Activated CD4-positive, alpha-beta T cell treated with anti-CD3 and anti-CD28 coated beads for 36 hours (primary cell): ENCODE results near the gene ITGB2. TPM values are rescaled to one million over a fixed set of nuclear protein-coding genes. Genes with fewer than 3 reads are reported as not detected.

Source experiments
- ATAC-seq: fragments of 200-7000 bp; cut with Tn5 transposase; one replicate; pipeline ENCODE4 v1.10.0; 2021; ENCODE audit warnings: mild to moderate bottlenecking, moderate library complexity
- CTCF ChIA-PET: fragments of 350-600 bp; sonication (Branson Sonifier 250); formaldehyde crosslinking; loops from one replicate; lab custom pipeline; 2021; ENCODE audit warnings: antibody characterized with exemption; lab: Charles Lee
- POLR2A ChIA-PET: fragments of 350-600 bp; sonication (Branson Sonifier 250); formaldehyde crosslinking; loops from one replicate; lab custom pipeline; 2021; ENCODE audit warnings: antibody characterized with exemption, inconsistent platforms; lab: Charles Lee
- DNase-seq: peaks from one replicate; pipeline ENCODE4 v3.0.0-alpha.2; 2020
- H3K27ac Mint-ChIP-seq: one replicate; pipeline ENCODE4 v1.8.0; 2021; ENCODE audit warnings: mixed read lengths
- H3K27me3 Mint-ChIP-seq: one replicate; pipeline ENCODE4 v1.8.0; 2021; ENCODE audit warnings: mixed read lengths
- H3K36me3 Mint-ChIP-seq: one replicate; pipeline ENCODE4 v1.8.0; 2021; ENCODE audit warnings: low read depth, mixed read lengths
- H3K4me1 Mint-ChIP-seq: one replicate; pipeline ENCODE4 v1.8.0; 2021; ENCODE audit warnings: mixed read lengths
- H3K4me3 Mint-ChIP-seq: one replicate; pipeline ENCODE4 v1.8.0; 2021; ENCODE audit warnings: mild to moderate bottlenecking, moderate library complexity, mixed read lengths
- H3K9me3 Mint-ChIP-seq: one replicate; pipeline ENCODE4 v1.8.0; 2021; ENCODE audit warnings: low read depth, mixed read lengths
- intact Hi-C, 2 experiments: fragments of 100-400 bp; cut with DNase I in 1 of 2; cut with micrococcal nuclease in 1 of 2; formaldehyde crosslinking; loops; one replicate each; pipeline versions ENCODE4 v1.14.2 to v1.15.1; 2022 to 2024; cut with DNase I, micrococcal nuclease
- total RNA-seq, 2 experiments: library from RNA; stranded (reverse); gene quantifications; one replicate each; pipeline ENCODE4 v1.2.3, GENCODE V29; 2021

The ITGB2 gene
- total RNA-seq, 2 experiments from 2014 or later: 217 to 250 TPM

DNA sequence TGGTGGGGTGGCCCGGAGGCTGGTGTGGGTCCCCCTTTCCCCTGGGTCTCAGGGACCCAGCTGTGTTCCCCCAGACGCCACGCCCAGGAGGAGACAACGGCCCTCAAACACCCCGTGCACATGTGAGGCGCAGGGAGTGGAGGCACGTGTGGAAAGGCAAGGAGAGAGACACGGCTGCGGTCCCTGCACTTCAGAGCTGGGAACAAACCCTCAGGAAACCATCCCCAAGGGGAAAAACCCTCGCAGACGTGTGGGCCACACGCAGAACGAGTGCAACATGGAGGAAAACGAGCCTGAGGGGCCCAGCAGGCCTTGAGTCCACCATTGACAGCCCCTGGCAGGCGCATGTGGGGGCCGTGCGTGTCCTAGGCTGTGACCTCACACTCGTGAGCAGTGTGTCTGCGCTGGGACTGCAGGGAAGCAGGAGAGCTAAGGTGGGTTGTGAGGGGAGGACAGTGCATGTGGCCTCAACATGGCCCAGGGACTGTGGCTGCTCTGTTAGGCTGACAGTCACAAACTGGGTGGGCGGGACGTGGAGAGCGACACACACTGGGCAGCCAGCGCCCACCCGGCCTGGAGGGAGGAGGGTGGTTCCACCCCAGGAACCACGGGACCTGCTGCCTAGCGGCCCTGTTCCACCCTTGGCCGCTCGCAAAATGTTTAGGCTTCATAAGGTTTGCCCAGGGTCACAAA lies 20.0 kb downstream of the ITGB2 start:
- Mint-ChIP-seq H3K4me1 (peaks cover 4% of the 10 kb centered on the region), H3K27ac (no peak overlapping the region), H3K4me3 (no peak overlapping the region), H3K27me3 (no peaks in the 10 kb centered on the region), H3K36me3 (peaks cover 56% of the 10 kb centered on the region), H3K9me3 (no peaks in the 10 kb centered on the region)
- POLR2A ChIA-PET: no interaction called here
- intact Hi-C loops: no loop called here
- CTCF ChIA-PET: no interaction called here
- DNase-seq: no peak
- ATAC-seq: no peak

- H3K9me3 Mint-ChIP-seq: no peaks in the 10 kb centered on the region
- ATAC-seq (no peak), DNase-seq (no peak)
- H3K4me3 Mint-ChIP-seq: no peak overlapping the region
- H3K36me3 Mint-ChIP-seq: peaks cover 54% of the 10 kb centered on the region
- no peaks in the 10 kb centered on the region for H3K27me3 Mint-ChIP-seq
- ChIA-PET CTCF (no interaction called here), POLR2A (no interaction called here)
- H3K27ac Mint-ChIP-seq: no peak overlapping the region
- H3K4me1 Mint-ChIP-seq: peaks cover 4% of the 10 kb centered on the region
- intact Hi-C loops: no loop called here
These were observed 20.7 kb downstream of the ITGB2 start for GRCh38 chr21:44899768-44900558.

DNA sequence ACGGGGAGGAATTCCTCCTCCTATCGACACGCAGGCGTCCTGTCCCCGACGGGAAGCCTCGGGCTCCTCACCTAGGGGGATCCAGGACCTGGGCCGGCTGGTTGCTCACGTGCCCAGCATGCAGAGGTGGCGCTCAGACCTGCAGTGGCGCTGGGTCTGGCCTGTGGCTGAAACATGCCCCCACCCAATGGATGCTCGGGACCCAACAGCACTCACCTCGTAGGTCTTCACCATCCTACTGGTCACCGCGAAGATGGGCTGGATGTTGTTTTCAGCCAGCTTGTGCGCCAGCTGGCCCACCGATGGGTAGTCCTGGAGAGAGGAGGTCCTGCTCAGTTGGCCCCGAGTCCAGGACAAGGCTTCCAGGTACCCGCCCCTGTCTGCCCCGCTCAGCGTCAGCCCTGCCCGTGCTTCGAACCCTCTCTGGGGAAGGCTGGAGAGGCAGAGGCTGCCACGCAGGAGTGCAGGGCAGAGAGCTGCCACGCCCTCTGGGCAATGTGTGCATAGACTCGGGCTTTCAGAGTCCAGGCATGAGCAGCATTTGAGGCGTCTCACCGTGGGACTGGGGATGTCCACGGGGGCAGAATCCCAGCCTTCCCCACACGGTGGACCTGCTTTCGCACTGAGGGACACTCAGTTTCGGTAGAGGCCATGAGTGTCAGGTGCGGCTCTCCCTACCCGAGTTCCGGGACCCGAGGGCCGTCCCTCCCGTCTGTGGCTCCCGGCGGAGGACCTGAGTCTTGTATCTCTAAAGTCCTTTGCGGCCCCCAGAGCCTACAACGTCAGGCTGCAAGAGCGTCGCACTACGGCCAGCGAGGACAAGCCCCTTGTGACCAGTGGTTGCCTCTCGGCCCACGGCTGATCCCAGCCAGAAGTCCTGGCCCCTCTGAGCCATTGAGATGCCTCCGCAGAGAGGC lies 21.6 kb downstream of the ITGB2 start:
- peaks cover 47% of the 10 kb centered on the region for H3K36me3 Mint-ChIP-seq
- no peaks in the 10 kb centered on the region for H3K4me1 Mint-ChIP-seq
- ATAC-seq (no peak), DNase-seq (no peak)
- H3K9me3 Mint-ChIP-seq: no peaks in the 10 kb centered on the region
- ChIA-PET POLR2A (no interaction called here), CTCF (interaction anchor here (0.6 kb wide), 2 partner anchors 16 to 410 kb away, joined by 3 read pairs; no protein-coding TSS in a partner anchor)
- intact Hi-C loops: no loop called here
- no peak overlapping the region for H3K4me3 Mint-ChIP-seq
- no peaks in the 10 kb centered on the region for H3K27me3 Mint-ChIP-seq
- H3K27ac Mint-ChIP-seq: no peak overlapping the region

DNA sequence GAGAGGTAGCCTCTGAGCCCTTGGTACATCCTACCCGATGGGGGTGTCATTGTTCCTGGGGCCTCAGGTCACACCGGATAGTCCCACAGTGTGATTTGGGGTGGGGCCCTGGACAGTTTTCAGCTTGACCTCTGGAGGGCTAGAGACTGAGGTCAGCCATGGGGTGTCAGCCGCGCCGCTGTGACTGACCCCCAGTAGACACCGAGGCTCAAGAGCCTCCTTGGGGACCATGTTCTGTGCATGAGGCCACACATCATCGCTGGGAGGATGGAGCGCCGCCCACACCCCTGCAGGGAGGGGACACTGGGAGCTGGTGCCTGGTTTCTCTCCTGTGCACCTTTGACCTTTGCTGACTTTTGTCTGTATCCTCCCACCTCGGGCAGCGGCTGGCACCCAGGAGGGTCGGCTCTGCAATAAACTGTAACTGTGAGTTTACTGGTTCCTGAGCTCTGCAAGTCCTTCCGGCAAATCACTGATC lies 22.6 kb downstream of the ITGB2 start:
- ATAC-seq (no peak), DNase-seq (no peak)
- Mint-ChIP-seq H3K36me3 (peaks cover 38% of the 10 kb centered on the region), H3K27ac (no peak overlapping the region), H3K9me3 (no peaks in the 10 kb centered on the region), H3K4me1 (no peaks in the 10 kb centered on the region), H3K27me3 (no peaks in the 10 kb centered on the region), H3K4me3 (no peak overlapping the region)
- CTCF ChIA-PET: interaction anchor here (0.6 to 0.9 kb wide), 5 partner anchors 15 to 409 kb away, joined by 3 to 4 read pairs (median 3); no protein-coding TSS in a partner anchor
- POLR2A ChIA-PET: interaction anchor here (0.7 to 0.8 kb wide), 2 partner anchors 21 to 33 kb away, joined by 3 read pairs; no protein-coding TSS in a partner anchor
- intact Hi-C loops: no loop called here

DNA sequence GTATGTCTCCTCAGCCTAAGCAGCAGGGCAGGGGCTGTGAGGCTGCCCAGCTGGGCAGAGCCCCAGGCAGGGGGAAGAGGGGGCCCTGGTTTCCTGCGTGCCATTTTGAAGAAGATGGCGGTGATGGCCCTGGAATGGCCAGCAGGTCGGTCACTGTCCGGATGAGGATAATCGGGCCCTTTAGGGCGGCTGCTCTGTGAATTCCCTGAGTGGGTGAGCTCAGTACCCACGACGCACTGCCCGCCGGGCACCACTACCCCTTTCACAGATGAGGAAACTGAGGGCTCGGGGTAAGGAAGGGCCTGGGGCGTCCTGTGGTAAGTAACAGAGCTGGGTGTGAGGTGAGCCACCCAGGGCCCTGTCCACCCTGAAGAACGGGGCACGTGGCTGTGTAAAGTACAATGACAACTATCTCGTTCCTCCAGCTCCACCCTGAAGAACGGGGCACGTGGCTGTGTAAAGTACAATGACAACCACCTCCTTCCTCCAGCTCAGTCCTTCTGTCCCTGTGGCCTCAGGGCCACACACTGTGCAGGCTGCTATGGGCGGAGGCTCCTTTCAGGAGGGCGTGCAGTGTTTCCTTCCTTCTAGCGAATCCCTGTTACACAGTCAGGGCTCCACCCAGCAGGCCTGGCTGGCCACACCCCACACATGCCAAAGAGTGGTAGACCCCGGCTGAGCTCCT lies 23.2 kb downstream of the ITGB2 start:
- Mint-ChIP-seq H3K36me3 (peaks cover 37% of the 10 kb centered on the region), H3K4me1 (peaks cover 5% of the 10 kb centered on the region), H3K9me3 (no peaks in the 10 kb centered on the region), H3K27ac (no peak overlapping the region), H3K27me3 (no peaks in the 10 kb centered on the region), H3K4me3 (no peak overlapping the region)
- ATAC-seq (peak; percentile 14), DNase-seq (no peak)
- POLR2A ChIA-PET: interaction anchor here (0.7 to 0.8 kb wide), 2 partner anchors 22 to 34 kb away, joined by 3 read pairs; no protein-coding TSS in a partner anchor
- CTCF ChIA-PET: interaction anchor here (0.8 to 0.9 kb wide), 3 partner anchors 22 to 104 kb away, joined by 3 to 4 read pairs (median 4); no protein-coding TSS in a partner anchor
- intact Hi-C loops: no loop called here

DNA sequence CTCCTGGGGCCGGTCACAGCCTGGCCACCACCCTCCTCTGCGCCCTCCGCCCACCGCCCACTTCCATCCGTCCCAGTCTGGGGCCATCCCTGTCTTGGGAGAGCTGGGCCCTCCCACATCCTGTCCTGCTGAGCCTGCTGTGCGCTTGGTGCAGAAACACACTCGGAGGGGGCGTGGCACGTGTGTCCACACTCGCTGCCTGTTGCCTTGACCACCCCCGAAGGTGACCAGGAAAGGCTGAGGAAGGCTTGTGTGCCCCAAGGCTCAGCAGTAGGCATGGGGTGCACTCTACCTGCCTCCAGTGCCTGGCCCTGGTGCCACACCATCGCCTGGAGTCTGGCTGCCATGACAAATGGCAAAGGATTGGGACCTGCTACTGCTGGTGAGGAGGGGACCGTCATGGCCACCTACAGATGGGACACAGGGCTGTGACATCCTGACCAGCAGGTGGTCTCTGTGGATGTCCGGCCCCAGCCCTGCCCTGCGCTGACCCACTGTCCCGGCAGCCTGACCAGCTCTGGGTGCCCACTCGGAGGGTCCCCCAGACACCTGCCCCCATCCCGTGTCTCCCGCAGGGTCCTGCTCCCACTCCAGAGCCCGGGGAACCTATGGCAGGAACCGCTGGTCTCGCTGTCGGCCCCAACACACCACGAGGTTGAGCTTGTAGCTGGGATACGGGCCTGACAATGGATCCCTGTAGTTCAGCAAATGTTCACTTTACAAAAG lies 24.0 kb downstream of the ITGB2 start:
- intact Hi-C loops: no loop called here
- Mint-ChIP-seq H3K36me3 (peaks cover 35% of the 10 kb centered on the region), H3K27ac (no peak overlapping the region), H3K27me3 (no peaks in the 10 kb centered on the region), H3K4me1 (peaks cover 5% of the 10 kb centered on the region), H3K4me3 (no peak overlapping the region), H3K9me3 (no peaks in the 10 kb centered on the region)
- ChIA-PET POLR2A (no interaction called here), CTCF (no interaction called here)
- DNase-seq (no peak), ATAC-seq (no peak)

- Mint-ChIP-seq H3K27ac (peak overlapping the region; percentile 67), H3K27me3 (no peaks in the 10 kb centered on the region), H3K36me3 (peaks cover 32% of the 10 kb centered on the region), H3K9me3 (no peaks in the 10 kb centered on the region), H3K4me3 (no peak overlapping the region), H3K4me1 (peaks cover 5% of the 10 kb centered on the region)
- no peak for DNase-seq
- no peak for ATAC-seq
- CTCF ChIA-PET: interaction anchor here (0.6 to 1.1 kb wide), 4 partner anchors 14 to 183 kb away, joined by 3 to 5 read pairs (median 3); no protein-coding TSS in a partner anchor
- intact Hi-C loops: no loop called here
- POLR2A ChIA-PET: no interaction called here
These were observed 24.8 kb downstream of the ITGB2 start for GRCh38 chr21:44895859-44896258.

- DNase-seq: no peak
- CTCF ChIA-PET: interaction anchor here (0.8 to 2.8 kb wide), 7 partner anchors 14 to 100 kb away, joined by 3 to 9 read pairs (median 4); no protein-coding TSS in a partner anchor
- H3K36me3 Mint-ChIP-seq: peaks cover 32% of the 10 kb centered on the region
- intact Hi-C loops: loop anchor here in 1 of 2 experiments (5.0 kb wide), 1 partner anchor 382 kb away; no protein-coding TSS in a partner anchor
- peaks cover 5% of the 10 kb centered on the region for H3K4me1 Mint-ChIP-seq
- ATAC-seq: no peak
- no peaks in the 10 kb centered on the region for H3K9me3 Mint-ChIP-seq
- POLR2A ChIA-PET: interaction anchor here (1.0 kb wide), 1 partner anchor 24 kb away, joined by 3 read pairs; no protein-coding TSS in a partner anchor
- no peaks in the 10 kb centered on the region for H3K27me3 Mint-ChIP-seq
- H3K27ac Mint-ChIP-seq: no peak overlapping the region
- no peak overlapping the region for H3K4me3 Mint-ChIP-seq
These were observed 25.9 kb downstream of the ITGB2 start for GRCh38 chr21:44894687-44895302.

DNA sequence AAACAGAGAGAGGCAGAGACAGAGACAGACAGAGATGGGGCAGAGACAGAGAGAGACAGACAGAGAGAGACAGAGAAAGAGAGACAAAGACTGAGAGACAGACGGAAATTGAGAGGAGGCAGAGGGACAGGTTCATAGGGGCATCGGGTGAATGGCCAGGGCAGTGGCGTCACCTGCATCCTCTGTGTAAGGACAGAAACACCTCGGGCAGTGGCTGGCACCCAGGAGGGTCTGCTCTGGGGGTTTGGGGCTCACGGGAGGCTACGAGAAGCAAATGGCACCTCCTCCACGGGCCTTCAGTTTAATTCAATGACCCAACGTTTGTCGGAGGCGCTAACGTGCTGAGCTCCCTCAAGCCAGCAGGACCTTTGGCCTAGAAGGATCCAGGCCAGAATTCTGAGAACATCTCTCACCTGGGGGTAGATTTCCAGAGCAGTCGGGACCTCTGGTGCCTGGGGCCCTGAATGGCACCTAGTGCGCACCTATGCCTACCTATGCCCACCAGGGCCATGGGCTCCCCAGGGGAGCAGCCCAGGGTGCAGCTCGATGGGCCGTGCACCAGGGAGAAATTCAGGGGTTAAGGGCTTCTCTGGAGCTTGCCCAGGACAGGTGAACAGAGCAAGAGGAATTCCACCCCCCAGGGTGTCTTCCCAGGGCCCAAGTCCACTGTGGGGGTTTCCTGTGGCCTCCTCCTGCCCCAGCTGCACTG lies 26.6 kb downstream of the ITGB2 start:
- H3K4me1 Mint-ChIP-seq: peaks cover 5% of the 10 kb centered on the region
- peaks cover 29% of the 10 kb centered on the region for H3K36me3 Mint-ChIP-seq
- intact Hi-C loops: loop anchor here (2.0 to 5.0 kb wide), 3 partner anchors 17 to 382 kb away; no protein-coding TSS in a partner anchor
- H3K27me3 Mint-ChIP-seq: no peaks in the 10 kb centered on the region
- DNase-seq (no peak), ATAC-seq (no peak)
- no peak overlapping the region for H3K4me3 Mint-ChIP-seq
- H3K9me3 Mint-ChIP-seq: no peaks in the 10 kb centered on the region
- peak overlapping the region; percentile 17 for H3K27ac Mint-ChIP-seq
- ChIA-PET CTCF (interaction anchor here (0.8 to 2.8 kb wide), 12 partner anchors 10 to 236 kb away, joined by 3 to 16 read pairs (median 4); no protein-coding TSS in a partner anchor), POLR2A (interaction anchor here (1.0 kb wide), 1 partner anchor 25 kb away, joined by 3 read pairs; no protein-coding TSS in a partner anchor)
